Measurements from ENCODE around the gene ATG3. TPM values are rescaled to one million over a fixed set of nuclear protein-coding genes. Genes with fewer than 3 reads are reported as not detected.
"Not testable (repeated sequence)": the region's sequence is repeated elsewhere in the genome, so short reads cannot be mapped to it uniquely, and the experiment has no call there.

Gene ATG3
- polyA plus RNA-seq, 3 donors from 2014 or later: 53.9 to 120 (median 62.8) TPM

GRCh38 chr3:112582244-112582874 lies 20.6 kb upstream of the ATG3 start:
- Mint-ChIP-seq H3K9me3 (no peaks in the 10 kb centered on the region), H3K27ac (no peak overlapping the region), H3K27me3 (ENCODE audit: low read depth in 3 of 3) (peaks cover 0 to 3% (median 0%) of the 10 kb centered on the region in 3 donors), H3K4me1 (peaks cover 0 to under 1% of the 10 kb centered on the region in 2 donors), H3K4me3 (no peak overlapping the region), H3K36me3 (peaks cover under 1 to 49% (median 27%) of the 10 kb centered on the region in 3 donors)
- peak in 1 of 3 donors; percentile 20 for DNase-seq

GRCh38 chr3:112579697-112580096 lies 17.9 kb upstream of the ATG3 start:
- peaks cover 6 to 37% (median 13%) of the 10 kb centered on the region in 3 donors for H3K36me3 Mint-ChIP-seq
- H3K4me3 Mint-ChIP-seq: no peak overlapping the region
- H3K27ac Mint-ChIP-seq: no peak overlapping the region
- no peaks in the 10 kb centered on the region for H3K9me3 Mint-ChIP-seq
- H3K27me3 Mint-ChIP-seq (ENCODE audit: low read depth in 3 of 3): peaks cover 0 to 3% (median 0%) of the 10 kb centered on the region in 3 donors
- no peaks in the 10 kb centered on the region for H3K4me1 Mint-ChIP-seq
- no peak for DNase-seq

- Mint-ChIP-seq H3K4me3 (no peak overlapping the region), H3K36me3 (peaks cover 6 to 35% (median 13%) of the 10 kb centered on the region in 3 donors), H3K9me3 (no peaks in the 10 kb centered on the region), H3K27ac (no peak overlapping the region), H3K27me3 (ENCODE audit: low read depth in 3 of 3) (peaks cover 0 to 3% (median 0%) of the 10 kb centered on the region in 3 donors), H3K4me1 (no peaks in the 10 kb centered on the region)
- DNase-seq: no peak
Observed at GRCh38 chr3:112579232-112579631, 17.5 kb upstream of the ATG3 start.

- Mint-ChIP-seq H3K9me3 (no peaks in the 10 kb centered on the region), H3K4me1 (peaks cover 9 to 19% of the 10 kb centered on the region in 2 donors), H3K4me3 (no peak overlapping the region), H3K27ac (peak overlapping the region in 1 of 6 donors; percentile 25), H3K27me3 (ENCODE audit: low read depth in 3 of 3) (no peaks in the 10 kb centered on the region), H3K36me3 (peaks cover 26 to 38% (median 33%) of the 10 kb centered on the region in 3 donors)
- no peak for DNase-seq
Observed at GRCh38 chr3:112572701-112573100, 10.9 kb upstream of the ATG3 start.

- Mint-ChIP-seq H3K4me1 (peaks cover 11 to 24% of the 10 kb centered on the region in 2 donors), H3K36me3 (peaks cover 27 to 40% (median 37%) of the 10 kb centered on the region in 3 donors)
Observed at GRCh38 chr3:112569265-112569664, 7.5 kb upstream of the ATG3 start.

GRCh38 chr3:112568642-112569041 lies 6.9 kb upstream of the ATG3 start:
- H3K4me1 Mint-ChIP-seq: peaks cover 11 to 27% of the 10 kb centered on the region in 2 donors
- no peak for DNase-seq
- no peak overlapping the region for H3K4me3 Mint-ChIP-seq
- H3K27me3 Mint-ChIP-seq (ENCODE audit: low read depth in 3 of 3): peaks cover 0 to 1% (median 0%) of the 10 kb centered on the region in 3 donors
- peaks cover 23 to 39% (median 34%) of the 10 kb centered on the region in 3 donors for H3K36me3 Mint-ChIP-seq
- no peaks in the 10 kb centered on the region for H3K9me3 Mint-ChIP-seq
- no peak overlapping the region for H3K27ac Mint-ChIP-seq

More at GRCh38 chr3:112569265-112569664, 7.5 kb upstream of the ATG3 start:
- no peaks in the 10 kb centered on the region for H3K9me3 Mint-ChIP-seq
- peak overlapping the region in 2 of 6 donors; percentile 6 to 44 for H3K27ac Mint-ChIP-seq
- H3K27me3 Mint-ChIP-seq (ENCODE audit: low read depth in 3 of 3): peaks cover 0 to 1% (median 0%) of the 10 kb centered on the region in 3 donors
- H3K4me3 Mint-ChIP-seq: peak overlapping the region in 1 of 5 donors; percentile 40
- DNase-seq: no peak

GRCh38 chr3:112564940-112565305 lies 3.2 kb upstream of the ATG3 start:
- peaks cover 34 to 53% of the 10 kb centered on the region in 2 donors for H3K4me1 Mint-ChIP-seq
- no peaks in the 10 kb centered on the region for H3K9me3 Mint-ChIP-seq
- peaks cover 9 to 17% (median 13%) of the 10 kb centered on the region in 3 donors for H3K27me3 Mint-ChIP-seq (ENCODE audit: low read depth in 3 of 3)
- H3K4me3 Mint-ChIP-seq: no peak overlapping the region
- DNase-seq: no peak
- peaks cover 11 to 19% (median 12%) of the 10 kb centered on the region in 3 donors for H3K36me3 Mint-ChIP-seq
- peak overlapping the region in 1 of 6 donors; percentile 20 for H3K27ac Mint-ChIP-seq

GRCh38 chr3:112564247-112564939 lies 2.6 kb upstream of the ATG3 start:
- H3K27ac Mint-ChIP-seq, H3K4me3 Mint-ChIP-seq, DNase-seq, H3K9me3 Mint-ChIP-seq: not testable (repeated sequence)
- H3K36me3 Mint-ChIP-seq: peaks cover 7 to 15% (median 12%) of the 10 kb centered on the region in 3 donors
- peaks cover 36 to 53% of the 10 kb centered on the region in 2 donors for H3K4me1 Mint-ChIP-seq
- H3K27me3 Mint-ChIP-seq (ENCODE audit: low read depth in 3 of 3): peaks cover 9 to 17% (median 13%) of the 10 kb centered on the region in 3 donors

- Mint-ChIP-seq H3K36me3 (peaks cover 8 to 12% (median 9%) of the 10 kb centered on the region in 3 donors), H3K9me3 (no peaks in the 10 kb centered on the region), H3K27ac (peak overlapping the region; percentile 93 to 100 (median 97)), H3K27me3 (ENCODE audit: low read depth in 3 of 3) (peaks cover 9 to 17% (median 13%) of the 10 kb centered on the region in 3 donors), H3K4me1 (peaks cover 36 to 57% of the 10 kb centered on the region in 2 donors), H3K4me3 (peak overlapping the region; percentile 92 to 100 (median 99))
- no peak for DNase-seq
Observed at GRCh38 chr3:112561484-112561733, 353 bp downstream of the ATG3 start.

- H3K4me3 Mint-ChIP-seq: peak overlapping the region; percentile 92 to 100 (median 99)
- peaks cover 9 to 17% (median 13%) of the 10 kb centered on the region in 3 donors for H3K27me3 Mint-ChIP-seq (ENCODE audit: low read depth in 3 of 3)
- H3K9me3 Mint-ChIP-seq: no peaks in the 10 kb centered on the region
- DNase-seq: peak; percentile 60 to 67 (median 63)
- peaks cover 5 to 12% (median 8%) of the 10 kb centered on the region in 3 donors for H3K36me3 Mint-ChIP-seq
- peak overlapping the region; percentile 93 to 100 (median 97) for H3K27ac Mint-ChIP-seq
- H3K4me1 Mint-ChIP-seq: peaks cover 39 to 59% of the 10 kb centered on the region in 2 donors
Observed at GRCh38 chr3:112560721-112561483, 860 bp downstream of the ATG3 start.

- peak overlapping the region; percentile 73 to 100 (median 96) for H3K27ac Mint-ChIP-seq
- no peaks in the 10 kb centered on the region for H3K9me3 Mint-ChIP-seq
- H3K27me3 Mint-ChIP-seq (ENCODE audit: low read depth in 3 of 3): peaks cover 9 to 18% (median 13%) of the 10 kb centered on the region in 3 donors
- H3K4me3 Mint-ChIP-seq: peak overlapping the region; percentile 92 to 100 (median 99)
- peaks cover 45 to 65% of the 10 kb centered on the region in 2 donors for H3K4me1 Mint-ChIP-seq
- peaks cover 5 to 13% (median 8%) of the 10 kb centered on the region in 3 donors for H3K36me3 Mint-ChIP-seq
- DNase-seq: no peak
Observed at GRCh38 chr3:112560307-112560706, 1.5 kb downstream of the ATG3 start.

GRCh38 chr3:112557976-112558375 lies 3.8 kb downstream of the ATG3 start:
- H3K27me3 Mint-ChIP-seq (ENCODE audit: low read depth in 3 of 3): peaks cover 9 to 18% (median 13%) of the 10 kb centered on the region in 3 donors
- H3K27ac Mint-ChIP-seq: peak overlapping the region in 1 of 6 donors; percentile 43
- no peaks in the 10 kb centered on the region for H3K9me3 Mint-ChIP-seq
- H3K36me3 Mint-ChIP-seq: peaks cover 0 to 15% (median 4%) of the 10 kb centered on the region in 3 donors
- H3K4me3 Mint-ChIP-seq: peak overlapping the region in 1 of 5 donors; percentile 15
- peaks cover 48 to 72% of the 10 kb centered on the region in 2 donors for H3K4me1 Mint-ChIP-seq
- no peak for DNase-seq

- no peak for DNase-seq
- peaks cover 4 to 18% (median 4%) of the 10 kb centered on the region in 3 donors for H3K36me3 Mint-ChIP-seq
- H3K27ac Mint-ChIP-seq: peak overlapping the region; percentile 1 to 73 (median 62)
- peaks cover 36 to 65% of the 10 kb centered on the region in 2 donors for H3K4me1 Mint-ChIP-seq
- H3K4me3 Mint-ChIP-seq: peak overlapping the region; percentile 9 to 59 (median 52)
- peaks cover 0 to 2% (median under 1%) of the 10 kb centered on the region in 3 donors for H3K27me3 Mint-ChIP-seq (ENCODE audit: low read depth in 3 of 3)
- H3K9me3 Mint-ChIP-seq: no peaks in the 10 kb centered on the region
Observed at GRCh38 chr3:112555535-112556170, 6.1 kb downstream of the ATG3 start.

Data from immature natural killer cell (primary cell).